Measurements from ENCODE around the gene CENPU.

Gene CENPU

GRCh38 chr4:184712322-184712721 lies 21.6 kb downstream of the CENPU start:
- FAIRE-seq (no peak), DNase-seq (ENCODE audit: insufficient read length, low spot score) (no peak)
- TF ChIP-seq, protein P1, sequence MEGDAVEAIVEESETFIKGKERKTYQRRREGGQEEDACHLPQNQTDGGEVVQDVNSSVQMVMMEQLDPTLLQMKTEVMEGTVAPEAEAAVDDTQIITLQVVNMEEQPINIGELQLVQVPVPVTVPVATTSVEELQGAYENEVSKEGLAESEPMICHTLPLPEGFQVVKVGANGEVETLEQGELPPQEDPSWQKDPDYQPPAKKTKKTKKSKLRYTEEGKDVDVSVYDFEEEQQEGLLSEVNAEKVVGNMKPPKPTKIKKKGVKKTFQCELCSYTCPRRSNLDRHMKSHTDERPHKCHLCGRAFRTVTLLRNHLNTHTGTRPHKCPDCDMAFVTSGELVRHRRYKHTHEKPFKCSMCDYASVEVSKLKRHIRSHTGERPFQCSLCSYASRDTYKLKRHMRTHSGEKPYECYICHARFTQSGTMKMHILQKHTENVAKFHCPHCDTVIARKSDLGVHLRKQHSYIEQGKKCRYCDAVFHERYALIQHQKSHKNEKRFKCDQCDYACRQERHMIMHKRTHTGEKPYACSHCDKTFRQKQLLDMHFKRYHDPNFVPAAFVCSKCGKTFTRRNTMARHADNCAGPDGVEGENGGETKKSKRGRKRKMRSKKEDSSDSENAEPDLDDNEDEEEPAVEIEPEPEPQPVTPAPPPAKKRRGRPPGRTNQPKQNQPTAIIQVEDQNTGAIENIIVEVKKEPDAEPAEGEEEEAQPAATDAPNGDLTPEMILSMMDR (IDR thresholded peaks at IDR 0.05; ENCODE audit: insufficient read depth, missing control alignments) = no peak

DNA sequence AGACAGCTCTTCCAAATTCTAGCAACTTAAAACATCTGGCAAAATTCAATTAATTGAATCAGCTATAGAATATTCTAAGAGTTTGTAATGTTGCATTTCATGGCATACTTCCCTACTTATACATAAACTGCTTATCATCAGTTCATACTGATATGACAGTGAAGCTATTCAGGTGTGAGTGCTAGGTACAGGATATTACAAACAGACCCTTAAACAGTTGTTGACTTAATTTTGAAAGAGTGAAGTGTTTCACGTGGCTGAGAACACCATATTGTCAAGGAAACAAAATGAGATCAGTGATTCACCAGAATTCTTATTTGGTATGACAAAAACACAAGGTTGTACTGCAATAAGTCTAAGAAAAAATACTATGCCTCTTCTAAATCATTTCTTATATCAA lies 27.4 kb downstream of the CENPU start:
- FAIRE-seq (no peak), DNase-seq (ENCODE audit: insufficient read length, low spot score) (no peak)
- TF ChIP-seq, protein P1 (IDR thresholded peaks at IDR 0.05; ENCODE audit: insufficient read depth, missing control alignments) = no peak

- FAIRE-seq (no peak), DNase-seq (ENCODE audit: insufficient read length, low spot score) (no peak)
- TF ChIP-seq, protein P1 (IDR thresholded peaks at IDR 0.05; ENCODE audit: insufficient read depth, missing control alignments) = no peak
Measured at GRCh38 chr4:184705692-184706091, 28.2 kb downstream of the CENPU start.

GRCh38 chr4:184702114-184702513 lies 31.8 kb downstream of the CENPU start:
- TF ChIP-seq, protein P1 (IDR thresholded peaks at IDR 0.05; ENCODE audit: insufficient read depth, missing control alignments) = no peak
- DNase-seq (ENCODE audit: insufficient read length, low spot score) (no peak), FAIRE-seq (no peak)

DNA sequence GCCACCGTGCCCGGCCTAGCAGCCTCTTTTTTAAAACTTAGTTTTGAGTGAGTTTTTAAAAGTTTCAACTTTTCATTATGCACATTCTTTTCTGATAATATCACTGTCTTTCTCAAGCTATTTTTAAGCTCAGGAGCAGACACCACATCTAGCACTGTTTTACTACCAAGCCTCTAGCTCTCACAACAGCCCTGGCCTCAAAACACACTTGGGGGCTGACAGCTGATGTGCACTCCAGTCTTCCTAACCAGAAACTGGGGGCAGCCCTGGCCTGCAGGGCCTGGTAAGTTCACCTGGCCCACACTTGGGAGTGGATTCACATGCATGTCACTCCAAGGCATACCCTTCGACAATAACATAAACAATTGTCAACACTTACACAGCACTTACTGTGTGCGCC lies 34.0 kb downstream of the CENPU start:
- FAIRE-seq = no peak
- TF ChIP-seq, protein P1 (IDR thresholded peaks at IDR 0.05; ENCODE audit: insufficient read depth, missing control alignments) = no peak
- DNase-seq (ENCODE audit: insufficient read length, low spot score) = no peak

DNA sequence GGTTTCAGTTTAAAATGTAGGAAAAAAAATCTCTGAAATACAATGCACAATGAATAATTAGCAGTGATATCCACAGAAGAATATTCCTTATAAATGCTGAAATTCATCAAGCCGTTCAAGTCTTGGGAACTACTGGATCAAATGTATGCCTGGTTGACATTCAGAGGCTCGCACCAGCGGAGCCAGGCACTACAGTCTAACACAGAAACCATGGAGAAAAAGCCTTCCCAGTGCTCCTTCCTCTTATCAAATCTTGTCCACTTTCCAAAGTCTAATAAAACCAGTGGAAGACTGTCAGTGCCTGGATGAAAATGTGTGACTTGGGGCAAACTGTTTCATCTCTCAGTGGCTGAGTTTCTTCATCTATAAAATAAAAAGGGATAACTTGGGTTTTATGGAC lies 35.9 kb downstream of the CENPU start:
- FAIRE-seq (no peak), DNase-seq (ENCODE audit: insufficient read length, low spot score) (no peak)
- TF ChIP-seq, protein P1 (IDR thresholded peaks at IDR 0.05; ENCODE audit: insufficient read depth, missing control alignments) = no peak

- FAIRE-seq = no peak
- TF ChIP-seq, protein P1 (IDR thresholded peaks at IDR 0.05; ENCODE audit: insufficient read depth, missing control alignments) = no peak
- no peak for DNase-seq (ENCODE audit: insufficient read length, low spot score)
Measured at GRCh38 chr4:184695178-184695896, 38.6 kb downstream of the CENPU start.
